AG09309 (cell line): ENCODE results near the gene MGAT5.
"Not testable (repeated sequence)": the region's sequence is repeated elsewhere in the genome, so short reads cannot be mapped to it uniquely, and the experiment has no call there.

Experiments used
- DNase-seq: peaks from one replicate; pipeline ENCODE4 v3.0.0-alpha.2; 2010; ENCODE audit warnings: low read depth
- H3K4me3 ChIP-seq: 2 replicates; pipeline ENCODE4 v1.5.1; 2011; ENCODE audit warnings: mild to moderate bottlenecking, low read depth, low read length, moderate library complexity; ENCODE audit not compliant: control insufficient read depth
- TF ChIP-seq, protein P1 (sequence below): IDR thresholded peaks from 2 replicates; pipeline ENCODE4 v1.5.1; 2011; ENCODE audit warnings: mild to moderate bottlenecking, low read depth, low read length, inconsistent platforms; ENCODE audit not compliant: insufficient read depth, control insufficient read depth; ENCODE audit errors: missing control alignments

Gene MGAT5

DNA sequence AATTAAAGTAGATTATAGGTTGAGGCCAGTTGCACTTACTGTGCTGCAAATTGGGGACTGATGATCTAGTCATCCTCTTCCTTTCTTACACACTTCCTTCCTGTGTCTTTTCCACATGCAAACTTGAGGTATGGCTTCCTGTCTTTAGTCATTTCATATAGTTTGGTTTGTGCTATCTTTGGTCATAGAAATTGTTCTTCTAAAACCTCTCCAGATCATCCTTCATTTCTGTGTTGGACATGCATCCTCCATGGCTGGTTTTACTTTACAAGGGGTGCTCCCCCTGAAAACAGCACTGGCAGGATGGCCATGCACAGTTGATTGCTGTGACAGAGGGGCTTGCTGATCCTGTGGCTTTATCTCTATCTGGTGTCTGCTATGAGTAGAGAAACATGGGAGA, 36.5 kb downstream of the MGAT5 start:
- no peak overlapping the region for H3K4me3 ChIP-seq
- no peak for DNase-seq

DNA sequence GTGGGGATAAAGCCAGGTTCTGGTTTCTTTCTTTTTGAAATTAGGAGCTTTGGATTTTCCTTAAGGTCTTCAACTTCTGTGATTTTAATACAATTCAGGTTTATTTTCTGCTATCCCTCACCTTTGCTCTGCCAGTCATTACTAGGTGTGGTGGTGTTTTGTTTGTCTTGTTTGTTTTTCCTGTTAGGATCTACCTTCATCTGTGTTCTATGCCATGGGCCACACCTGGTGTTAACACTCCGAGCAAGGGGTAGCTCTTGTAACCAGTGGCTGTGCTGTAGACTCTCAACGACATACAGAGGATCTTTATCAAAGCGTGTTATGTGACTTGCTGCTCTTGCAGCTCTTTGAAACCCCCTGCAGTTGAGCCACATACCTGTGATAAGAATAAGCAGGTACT, 38.6 kb downstream of the MGAT5 start:
- TF ChIP-seq, protein P1, sequence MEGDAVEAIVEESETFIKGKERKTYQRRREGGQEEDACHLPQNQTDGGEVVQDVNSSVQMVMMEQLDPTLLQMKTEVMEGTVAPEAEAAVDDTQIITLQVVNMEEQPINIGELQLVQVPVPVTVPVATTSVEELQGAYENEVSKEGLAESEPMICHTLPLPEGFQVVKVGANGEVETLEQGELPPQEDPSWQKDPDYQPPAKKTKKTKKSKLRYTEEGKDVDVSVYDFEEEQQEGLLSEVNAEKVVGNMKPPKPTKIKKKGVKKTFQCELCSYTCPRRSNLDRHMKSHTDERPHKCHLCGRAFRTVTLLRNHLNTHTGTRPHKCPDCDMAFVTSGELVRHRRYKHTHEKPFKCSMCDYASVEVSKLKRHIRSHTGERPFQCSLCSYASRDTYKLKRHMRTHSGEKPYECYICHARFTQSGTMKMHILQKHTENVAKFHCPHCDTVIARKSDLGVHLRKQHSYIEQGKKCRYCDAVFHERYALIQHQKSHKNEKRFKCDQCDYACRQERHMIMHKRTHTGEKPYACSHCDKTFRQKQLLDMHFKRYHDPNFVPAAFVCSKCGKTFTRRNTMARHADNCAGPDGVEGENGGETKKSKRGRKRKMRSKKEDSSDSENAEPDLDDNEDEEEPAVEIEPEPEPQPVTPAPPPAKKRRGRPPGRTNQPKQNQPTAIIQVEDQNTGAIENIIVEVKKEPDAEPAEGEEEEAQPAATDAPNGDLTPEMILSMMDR = no peak

More for the DNA sequence above, 36.5 kb downstream of the MGAT5 start:
- TF ChIP-seq, protein P1 = no peak

DNA sequence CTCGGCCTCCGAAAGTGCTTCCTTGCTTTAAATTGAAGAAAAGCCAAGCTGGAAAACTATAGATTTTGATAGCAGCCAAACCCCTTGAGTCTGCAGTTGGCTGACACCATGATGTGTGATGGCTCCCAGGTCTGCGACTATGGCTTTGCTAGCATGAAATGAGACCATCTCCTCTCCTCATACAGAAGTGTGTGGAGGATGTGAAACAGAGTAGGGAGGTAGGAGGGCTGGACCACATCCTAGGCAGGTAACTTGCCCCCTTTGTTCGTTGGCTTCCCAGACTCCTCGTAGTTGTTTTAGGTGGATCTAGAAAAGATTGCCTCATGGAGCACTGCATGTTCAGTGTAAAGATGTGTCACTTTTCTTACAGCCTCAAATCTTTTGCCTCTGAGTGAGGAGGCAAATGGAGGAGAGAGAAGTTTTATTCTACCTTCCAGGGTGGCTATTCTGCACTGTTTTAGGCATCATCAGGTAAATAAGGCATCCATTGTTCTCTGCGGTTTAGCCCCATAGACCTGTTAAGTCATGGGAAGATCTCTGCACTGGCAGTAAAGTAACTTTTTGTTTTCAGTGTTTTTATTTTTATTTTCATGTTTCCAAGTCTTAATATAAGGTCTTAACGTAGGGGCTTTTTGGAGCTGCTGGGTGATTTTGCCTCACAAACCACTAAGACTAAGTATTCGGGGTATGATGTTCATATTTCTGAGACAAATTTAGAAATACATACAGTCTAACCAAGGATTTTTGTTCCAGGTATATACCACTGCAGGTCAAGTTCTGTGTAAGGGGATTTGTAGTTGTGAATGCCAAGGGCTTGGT, 40.1 kb downstream of the MGAT5 start:
- DNase-seq = no peak
- TF ChIP-seq, protein P1 = no peak
- no peak overlapping the region for H3K4me3 ChIP-seq

More for the DNA sequence above, 38.6 kb downstream of the MGAT5 start:
- DNase-seq = no peak
- H3K4me3 ChIP-seq = no peak overlapping the region

DNA sequence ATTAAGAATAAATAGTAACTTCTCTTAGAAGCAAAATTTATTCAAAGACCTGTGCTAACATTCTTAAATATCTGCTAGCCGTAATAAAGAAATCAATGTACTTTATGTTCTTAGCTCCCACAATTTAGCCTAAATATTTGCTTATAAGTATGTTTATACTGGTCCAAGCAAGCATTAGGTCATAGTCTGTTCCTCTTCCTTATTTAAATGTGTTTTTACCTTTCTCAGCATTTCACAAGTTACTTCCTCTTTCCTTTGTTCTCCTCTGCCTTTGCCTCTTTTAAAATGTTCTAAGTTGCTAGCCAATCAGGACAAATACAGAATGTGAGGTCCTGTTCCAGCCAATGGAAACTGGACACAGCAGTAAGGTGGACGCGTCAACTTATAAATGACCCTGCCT, 40.7 kb downstream of the MGAT5 start:
- not testable (repeated sequence) for H3K4me3 ChIP-seq, DNase-seq

DNA sequence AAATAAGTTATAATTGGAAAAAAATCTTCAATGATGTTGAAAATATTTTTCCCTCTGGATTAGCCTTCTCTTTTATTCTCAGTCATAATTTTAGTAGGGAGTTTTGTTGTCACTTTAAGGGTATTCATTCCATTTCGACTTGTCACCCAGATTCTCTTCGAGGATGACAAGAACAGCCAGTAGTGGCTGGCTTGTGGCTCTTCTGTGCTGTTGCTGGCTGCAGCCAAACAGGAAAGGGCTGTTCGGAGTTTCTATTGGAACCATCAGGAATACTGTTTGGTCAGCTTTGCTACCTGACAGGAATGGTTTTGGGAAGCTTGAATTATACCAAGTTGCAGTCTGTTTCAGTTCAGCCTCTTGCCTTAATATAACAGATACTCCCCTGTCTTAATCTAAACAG, 41.6 kb downstream of the MGAT5 start:
- TF ChIP-seq, protein P1 = no peak
- DNase-seq = no peak
- H3K4me3 ChIP-seq = no peak overlapping the region

DNA sequence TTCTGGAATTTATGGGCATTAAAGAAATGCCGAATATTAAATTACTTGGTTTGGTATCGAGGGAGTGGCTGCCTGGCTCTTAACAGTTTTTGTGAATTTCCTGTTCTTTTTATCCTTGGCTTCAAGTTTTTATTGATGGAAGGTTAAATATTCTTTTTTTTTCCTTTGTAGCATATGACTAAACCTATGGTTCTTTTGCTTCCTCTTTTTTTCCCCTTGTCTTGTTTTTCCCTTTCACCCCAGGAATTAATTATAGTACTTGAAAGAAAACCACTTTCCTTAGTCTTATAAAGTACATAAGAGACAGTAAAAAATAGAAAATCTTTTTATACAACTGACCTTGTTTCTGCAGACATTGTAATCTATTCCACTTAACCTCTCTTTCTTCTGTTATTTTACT, 42.4 kb downstream of the MGAT5 start:
- TF ChIP-seq, protein P1 = no peak
- DNase-seq = no peak
- no peak overlapping the region for H3K4me3 ChIP-seq

DNA sequence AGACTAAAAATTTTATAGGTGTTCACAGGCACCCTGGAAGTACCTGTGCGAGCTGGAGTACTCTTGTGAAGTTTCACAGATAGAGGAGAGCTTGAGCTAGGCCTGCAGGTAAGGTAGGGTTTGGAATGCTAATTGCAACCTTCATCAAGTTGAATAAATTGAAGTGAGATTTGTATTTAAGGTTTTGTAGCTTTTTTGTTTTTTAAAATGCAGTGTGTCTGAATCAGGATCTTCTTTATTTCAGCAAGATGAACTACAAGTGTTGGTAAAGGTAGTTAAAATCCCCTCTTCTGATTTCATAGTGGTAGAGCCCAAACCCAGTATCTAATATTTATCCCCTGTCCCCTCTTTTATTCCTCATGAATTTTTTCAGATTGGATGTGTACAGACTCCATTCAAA, 45.5 kb downstream of the MGAT5 start:
- DNase-seq = no peak
- TF ChIP-seq, protein P1 = no peak
- no peak overlapping the region for H3K4me3 ChIP-seq
